ENCODE results near the gene ELF2.

DNA sequence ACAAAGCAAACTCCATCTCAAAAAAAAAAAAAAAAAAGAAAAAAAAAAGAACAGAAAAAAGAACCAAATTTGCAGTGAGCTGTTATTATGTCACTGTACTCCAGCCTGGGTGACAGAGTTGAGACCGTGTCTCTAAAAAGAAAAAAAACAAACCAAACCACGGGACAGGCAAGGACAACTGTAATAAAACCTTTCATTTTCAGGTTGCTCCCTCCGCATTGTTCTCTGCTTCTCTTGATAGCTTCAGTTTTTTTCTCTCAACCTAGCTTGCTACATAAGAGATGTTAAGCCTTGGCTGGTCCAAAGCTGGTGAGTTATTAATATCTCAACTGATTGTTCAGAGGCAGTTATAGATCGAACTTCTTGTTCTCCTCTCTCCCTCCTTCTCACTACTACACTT is 23.1 kb upstream of the ELF2 start:
- TF ChIP-seq, protein P1, sequence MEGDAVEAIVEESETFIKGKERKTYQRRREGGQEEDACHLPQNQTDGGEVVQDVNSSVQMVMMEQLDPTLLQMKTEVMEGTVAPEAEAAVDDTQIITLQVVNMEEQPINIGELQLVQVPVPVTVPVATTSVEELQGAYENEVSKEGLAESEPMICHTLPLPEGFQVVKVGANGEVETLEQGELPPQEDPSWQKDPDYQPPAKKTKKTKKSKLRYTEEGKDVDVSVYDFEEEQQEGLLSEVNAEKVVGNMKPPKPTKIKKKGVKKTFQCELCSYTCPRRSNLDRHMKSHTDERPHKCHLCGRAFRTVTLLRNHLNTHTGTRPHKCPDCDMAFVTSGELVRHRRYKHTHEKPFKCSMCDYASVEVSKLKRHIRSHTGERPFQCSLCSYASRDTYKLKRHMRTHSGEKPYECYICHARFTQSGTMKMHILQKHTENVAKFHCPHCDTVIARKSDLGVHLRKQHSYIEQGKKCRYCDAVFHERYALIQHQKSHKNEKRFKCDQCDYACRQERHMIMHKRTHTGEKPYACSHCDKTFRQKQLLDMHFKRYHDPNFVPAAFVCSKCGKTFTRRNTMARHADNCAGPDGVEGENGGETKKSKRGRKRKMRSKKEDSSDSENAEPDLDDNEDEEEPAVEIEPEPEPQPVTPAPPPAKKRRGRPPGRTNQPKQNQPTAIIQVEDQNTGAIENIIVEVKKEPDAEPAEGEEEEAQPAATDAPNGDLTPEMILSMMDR (IDR thresholded peaks at IDR 0.05; ENCODE audit: extremely low read depth in 1 of 2, insufficient read depth in 1 of 2, low read depth in 1 of 2, low read length in 2 of 2), result no peak
- TF ChIP-seq POLR2A (IDR thresholded peaks at IDR 0.05; ENCODE audit: low read depth, low read length) (no peak), JUN (IDR thresholded peaks at IDR 0.05; ENCODE audit: borderline replicate concordance, insufficient read depth, insufficient read length, low read depth) (no peak), EZH2 (IDR thresholded peaks at IDR 0.05; ENCODE audit: borderline replicate concordance, low read depth, low read length, severe bottlenecking) (no peak), GATA2 (IDR thresholded peaks at IDR 0.05; ENCODE audit: insufficient read depth, insufficient read length, low read depth, low read length) (no peak), MYC (IDR thresholded peaks at IDR 0.05; ENCODE audit: low read depth, low read length) (no peak), POLR2AphosphoS5 (IDR thresholded peaks at IDR 0.05; ENCODE audit: insufficient read depth, low read depth, low read length) (no peak)
- TF ChIP-seq, protein P2, sequence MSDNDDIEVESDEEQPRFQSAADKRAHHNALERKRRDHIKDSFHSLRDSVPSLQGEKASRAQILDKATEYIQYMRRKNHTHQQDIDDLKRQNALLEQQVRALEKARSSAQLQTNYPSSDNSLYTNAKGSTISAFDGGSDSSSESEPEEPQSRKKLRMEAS (IDR thresholded peaks at IDR 0.05; ENCODE audit: insufficient read depth, insufficient read length), result no peak
